Right lobe of liver (tissue), 4 donors: ENCODE results near the gene POLR2E.

Source experiments
- CTCF ChIP-seq, 4 donors: fragments of 200-600 bp in 3 of 4; fragments of 450-650 bp in 1 of 4; IDR thresholded peaks; one replicate each; pipeline versions ENCODE4 v1.5.1 to v1.8.0; 2016 to 2022; ENCODE audit warnings: antibody characterized with exemption in 4 of 4, mild to moderate bottlenecking in 2 of 4
- POLR2A ChIP-seq: fragments of 450-650 bp; IDR thresholded peaks from one replicate; pipeline ENCODE4 v1.6.1; 2017; ENCODE audit warnings: antibody characterized with exemption, mild to moderate bottlenecking
- donor health status: DM: no; HTN: no; CAD: no.
- donor health status: DM: no; HTN: no; CAD: no.
- donor health status: DM: no; HTN: yes; CAD: no.

GRCh38 chr19:1109032-1109551, 13.9 kb upstream of the POLR2E start:
- TF ChIP-seq POLR2A (no peak), CTCF (IDR thresholded peaks at IDR 0.05) (no peak)
